B cell (primary cell): ENCODE measurements around the gene IMMP2L. TPM values are rescaled to one million over a fixed set of nuclear protein-coding genes. Genes with fewer than 3 reads are reported as not detected.

Experiments used
- ATAC-seq: fragments of 200-7000 bp; cut with Tn5 transposase; one replicate; pipeline ENCODE4 v1.10.0; 2021; ENCODE audit warnings: low read depth, mild to moderate bottlenecking, moderate number of reproducible peaks, moderate library complexity
- CTCF ChIA-PET: fragments of 350-600 bp; sonication (Branson Sonifier 250); formaldehyde crosslinking; loops from one replicate; lab custom pipeline; 2021; ENCODE audit warnings: antibody characterized with exemption, inconsistent platforms; lab: Charles Lee
- POLR2A ChIA-PET: fragments of 350-600 bp; sonication (Branson Sonifier 250); formaldehyde crosslinking; loops from one replicate; lab custom pipeline; 2021; ENCODE audit warnings: antibody characterized with exemption; lab: Charles Lee
- DNase-seq: peaks from one replicate; pipeline ENCODE4 v3.0.0; 2013
- H2AFZ ChIP-seq: 2 replicates; pipeline ENCODE4 v1.6.1; 2012; ENCODE audit warnings: mild to moderate bottlenecking, low read depth, low read length; ENCODE audit not compliant: insufficient read depth, poor library complexity, severe bottlenecking
- H3K27ac ChIP-seq, 2 donors: 1 replicate in 1 of 2; 2 replicates in 1 of 2; pipeline ENCODE4 v1.5.1; 2012 to 2013; ENCODE audit warnings: low read length in 2 of 2, mild to moderate bottlenecking in 2 of 2, moderate library complexity in 1 of 2
- H3K27me3 ChIP-seq, 4 experiments: fragments of 200-600 bp in 1 of 4; sonication (generic) in 1 of 4; replicated peaks in 1 of 4; 1 replicate in 2 of 4; 2 replicates in 2 of 4; pipeline versions ENCODE4 v1.6.1 to v1.7.0; 2013 to 2016; ENCODE audit warnings: low read length in 3 of 4, mild to moderate bottlenecking in 2 of 4, mixed read lengths in 1 of 4, moderate library complexity in 1 of 4; ENCODE audit not compliant: insufficient read depth in 4 of 4, control insufficient read depth in 3 of 4; ENCODE audit errors: control extremely low read depth in 1 of 4
- H3K36me3 ChIP-seq, 2 experiments: replicated peaks in 1 of 2; 1 replicate in 1 of 2; 2 replicates in 1 of 2; pipeline versions ENCODE4 v1.6.1 to v1.7.1; 2013; ENCODE audit warnings: low read length in 1 of 2; ENCODE audit not compliant: insufficient read depth in 2 of 2, control insufficient read depth in 1 of 2; ENCODE audit errors: control extremely low read depth in 1 of 2, extremely low read depth in 1 of 2
- H3K4me1 ChIP-seq, 2 donors: fragments of 200-600 bp in 1 of 2; sonication (generic) in 1 of 2; 1 replicate in 1 of 2; 2 replicates in 1 of 2; pipeline versions ENCODE4 v1.5.1 to v1.6.1; 2013 to 2017; ENCODE audit warnings: low read length in 2 of 2; ENCODE audit not compliant: control insufficient read depth in 2 of 2, insufficient read depth in 2 of 2
- H3K4me2 ChIP-seq: replicated peaks from 2 replicates; pipeline ENCODE3; 2012; ENCODE audit warnings: mild to moderate bottlenecking, low read depth, low read length; ENCODE audit not compliant: poor library complexity, severe bottlenecking
- H3K4me3 ChIP-seq, 5 experiments: fragments of 200-600 bp in 1 of 5; sonication (generic) in 1 of 5; 1 replicate in 3 of 5; 2 replicates in 2 of 5; pipeline versions ENCODE4 v1.5.1 to v1.7.0; 2011 to 2016; ENCODE audit warnings: low read length in 4 of 5, mild to moderate bottlenecking in 4 of 5, low read depth in 2 of 5, control low read depth in 1 of 5, moderate library complexity in 1 of 5; ENCODE audit not compliant: insufficient read depth in 1 of 5; ENCODE audit errors: control extremely low read depth in 1 of 5, extremely low read depth in 1 of 5
- H3K79me2 ChIP-seq: fragments of 200-600 bp; sonication (generic); one replicate; pipeline ENCODE4 v1.6.0; 2016; ENCODE audit warnings: low read length; ENCODE audit not compliant: control insufficient read depth, insufficient read depth
- H3K9ac ChIP-seq: fragments of 200-600 bp; sonication (generic); 2 replicates; pipeline ENCODE4 v1.6.1; 2017; ENCODE audit warnings: mild to moderate bottlenecking, low read length, moderate library complexity
- H3K9me3 ChIP-seq, 3 donors: one replicate each; pipeline versions ENCODE4 v1.6.1 to v1.7.1; 2013; ENCODE audit warnings: low read length in 2 of 3; ENCODE audit not compliant: control insufficient read depth in 2 of 3, insufficient read depth in 1 of 3; ENCODE audit errors: control extremely low read depth in 1 of 3
- H4K20me1 ChIP-seq: 2 replicates; pipeline ENCODE4 v1.6.0; 2012; ENCODE audit warnings: mild to moderate bottlenecking, low read length; ENCODE audit not compliant: insufficient read depth, control insufficient read depth, poor library complexity, severe bottlenecking
- H3K27ac Mint-ChIP-seq: one replicate; pipeline ENCODE4 v1.8.0; 2021; ENCODE audit warnings: mixed read lengths
- H3K27me3 Mint-ChIP-seq: one replicate; pipeline ENCODE4 v1.8.0; 2021; ENCODE audit warnings: mixed read lengths
- H3K4me1 Mint-ChIP-seq: one replicate; pipeline ENCODE4 v1.8.0; 2021; ENCODE audit warnings: mixed read lengths
- H3K4me3 Mint-ChIP-seq: one replicate; pipeline ENCODE4 v1.8.0; 2021; ENCODE audit warnings: mixed read lengths
- H3K9me3 Mint-ChIP-seq: one replicate; pipeline ENCODE4 v1.8.0; 2022; ENCODE audit warnings: mixed read lengths; ENCODE audit not compliant: insufficient read depth
- EZH2 ChIP-seq: IDR thresholded peaks from 2 replicates; pipeline ENCODE4 v1.6.1; 2012; ENCODE audit warnings: borderline replicate concordance, low read depth, mild to moderate bottlenecking, moderate library complexity, low read length; ENCODE audit not compliant: insufficient read depth, poor library complexity, severe bottlenecking
- WGBS: methylation state at CpG from one replicate; pipeline ENCODE4 v1.1.5; 2013; ENCODE audit warnings: missing lambda C conversion rate; ENCODE audit not compliant: insufficient coverage; 5-methylcytosine and 5-hydroxymethylcytosine counted together
- intact Hi-C: fragments of 100-400 bp; cut with micrococcal nuclease; formaldehyde crosslinking; loops from one replicate; pipeline ENCODE4 v1.10.0; 2022
- polyA plus RNA-seq: library from polyadenylated mRNA; depleted of rRNA; stranded (reverse); fragments of >200 nt; gene quantifications from 2 replicates; pipeline ENCODE4 v1.2.3, GENCODE V29; 2012
- total RNA-seq, 2 donors: library from RNA; stranded (reverse); fragments of 120-200 nt in 1 of 2; gene quantifications; 1 replicate in 1 of 2; 2 replicates in 1 of 2; pipeline versions ENCODE4 v1.2.3 to v1.2.4, GENCODE V29; 2013 to 2022
- TF ChIP-seq, protein P1 (sequence below): fragments of 200-600 bp; IDR thresholded peaks from one replicate; pipeline ENCODE4 v1.8.0; 2022; ENCODE audit warnings: antibody characterized with exemption, mild to moderate bottlenecking

Gene IMMP2L
- total and polyA plus RNA-seq, 2 donors (not counting 1 experiment from before 2014, with no cell fraction given), result 3.8 to 34.2 TPM

- ATAC-seq (no peak), DNase-seq (no peak)
- Mint-ChIP-seq H3K27ac (no peak overlapping the region), H3K9me3 (no peaks in the 10 kb centered on the region), H3K27me3 (no peaks in the 10 kb centered on the region), H3K4me1 (no peaks in the 10 kb centered on the region), H3K4me3 (no peak overlapping the region)
- H4K20me1 ChIP-seq, result no peaks in the 10 kb centered on the region
- H3K9me3 ChIP-seq, result no peaks in the 10 kb centered on the region
- no peak overlapping the region for H2AFZ ChIP-seq
- H3K4me1 ChIP-seq, result no peaks in the 10 kb centered on the region
- H3K4me3 ChIP-seq, result no peak overlapping the region
- no peak overlapping the region for H3K27ac ChIP-seq
- H3K9ac ChIP-seq, result no peak overlapping the region
- no peaks in the 10 kb centered on the region for H3K27me3 ChIP-seq
- ChIA-PET CTCF (no interaction called here), POLR2A (no interaction called here)
- H3K79me2 ChIP-seq, result no peaks in the 10 kb centered on the region
- WGBS, result 100% methylated on average over 2 of the region's 4 CpGs
- H3K4me2 ChIP-seq, result no peak overlapping the region
- intact Hi-C loops, result no loop called here
- TF ChIP-seq, protein P1, sequence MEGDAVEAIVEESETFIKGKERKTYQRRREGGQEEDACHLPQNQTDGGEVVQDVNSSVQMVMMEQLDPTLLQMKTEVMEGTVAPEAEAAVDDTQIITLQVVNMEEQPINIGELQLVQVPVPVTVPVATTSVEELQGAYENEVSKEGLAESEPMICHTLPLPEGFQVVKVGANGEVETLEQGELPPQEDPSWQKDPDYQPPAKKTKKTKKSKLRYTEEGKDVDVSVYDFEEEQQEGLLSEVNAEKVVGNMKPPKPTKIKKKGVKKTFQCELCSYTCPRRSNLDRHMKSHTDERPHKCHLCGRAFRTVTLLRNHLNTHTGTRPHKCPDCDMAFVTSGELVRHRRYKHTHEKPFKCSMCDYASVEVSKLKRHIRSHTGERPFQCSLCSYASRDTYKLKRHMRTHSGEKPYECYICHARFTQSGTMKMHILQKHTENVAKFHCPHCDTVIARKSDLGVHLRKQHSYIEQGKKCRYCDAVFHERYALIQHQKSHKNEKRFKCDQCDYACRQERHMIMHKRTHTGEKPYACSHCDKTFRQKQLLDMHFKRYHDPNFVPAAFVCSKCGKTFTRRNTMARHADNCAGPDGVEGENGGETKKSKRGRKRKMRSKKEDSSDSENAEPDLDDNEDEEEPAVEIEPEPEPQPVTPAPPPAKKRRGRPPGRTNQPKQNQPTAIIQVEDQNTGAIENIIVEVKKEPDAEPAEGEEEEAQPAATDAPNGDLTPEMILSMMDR, result no peak
- TF ChIP-seq EZH2, result no peak
- H3K36me3 ChIP-seq, result no peaks in the 10 kb centered on the region
Observed at GRCh38 chr7:110861163-110861562, 701.1 kb downstream of the IMMP2L start.

GRCh38 chr7:110857106-110857505 is 705.2 kb downstream of the IMMP2L start:
- CTCF ChIA-PET, result no interaction called here
- no peak for ATAC-seq

More at GRCh38 chr7:110857106-110857505, 705.2 kb downstream of the IMMP2L start:
- H3K9me3 ChIP-seq, result no peaks in the 10 kb centered on the region
- no peaks in the 10 kb centered on the region for H3K4me1 Mint-ChIP-seq
- no peaks in the 10 kb centered on the region for H3K27me3 ChIP-seq
- H3K27ac Mint-ChIP-seq, result no peak overlapping the region
- no peaks in the 10 kb centered on the region for H3K9me3 Mint-ChIP-seq
- H3K4me2 ChIP-seq, result no peak overlapping the region
- POLR2A ChIA-PET, result no interaction called here
- H3K79me2 ChIP-seq, result no peaks in the 10 kb centered on the region
- intact Hi-C loops, result no loop called here
- no peak for DNase-seq
- H2AFZ ChIP-seq, result no peak overlapping the region
- H3K4me1 ChIP-seq, result no peaks in the 10 kb centered on the region
- H3K9ac ChIP-seq, result no peak overlapping the region
- no peaks in the 10 kb centered on the region for H3K27me3 Mint-ChIP-seq
- H3K36me3 ChIP-seq, result no peaks in the 10 kb centered on the region
- no peak overlapping the region for H3K4me3 Mint-ChIP-seq
- no peaks in the 10 kb centered on the region for H4K20me1 ChIP-seq
- no peak overlapping the region for H3K4me3 ChIP-seq
- no peak for TF ChIP-seq EZH2
- TF ChIP-seq, protein P1, result no peak
- H3K27ac ChIP-seq, result no peak overlapping the region
